Measurements from ENCODE around the gene NLGN1.
"Not testable (repeated sequence)": the region's sequence is repeated elsewhere in the genome, so short reads cannot be mapped to it uniquely, and the experiment has no call there.

Gene NLGN1

GRCh38 chr3:173397161-173398110 lies at the start of gene NLGN1:
Gene NLGN1, plus strand, starts transcription at chr3:173397744.
- no peak for DNase-seq

GRCh38 chr3:173351886-173352285 lies 45.7 kb upstream of the NLGN1 start:
- no peak for DNase-seq

GRCh38 chr3:173353137-173353536 lies 44.4 kb upstream of the NLGN1 start:
- not testable (repeated sequence) for DNase-seq

- no peak for DNase-seq
Measured at GRCh38 chr3:173354124-173354523, 43.4 kb upstream of the NLGN1 start.

- no peak for DNase-seq
Measured at GRCh38 chr3:173371848-173372487, 25.6 kb upstream of the NLGN1 start.

GRCh38 chr3:173380681-173381080 lies 16.9 kb upstream of the NLGN1 start:
- DNase-seq = no peak

GRCh38 chr3:173381936-173382335 lies 15.6 kb upstream of the NLGN1 start:
- not testable (repeated sequence) for DNase-seq

GRCh38 chr3:173395073-173395411 lies 2.5 kb upstream of the NLGN1 start:
- DNase-seq = no peak

- DNase-seq = peak; percentile 24
Measured at GRCh38 chr3:173395412-173396181, 1.9 kb upstream of the NLGN1 start.

GRCh38 chr3:173396191-173397041 lies 1.1 kb upstream of the NLGN1 start:
- no peak for DNase-seq

GRCh38 chr3:173398111-173398479 lies 551 bp downstream of the NLGN1 start:
- no peak for DNase-seq

- no peak for DNase-seq
Measured at GRCh38 chr3:173399044-173399443, 1.5 kb downstream of the NLGN1 start.

GRCh38 chr3:173401369-173401768 lies 3.8 kb downstream of the NLGN1 start:
- no peak for DNase-seq

- no peak for DNase-seq
Measured at GRCh38 chr3:173402656-173403055, 5.1 kb downstream of the NLGN1 start.

GRCh38 chr3:173403376-173403775 lies 5.8 kb downstream of the NLGN1 start:
- no peak for DNase-seq

- no peak for DNase-seq
Measured at GRCh38 chr3:173404156-173404555, 6.6 kb downstream of the NLGN1 start.

GRCh38 chr3:173410436-173410835 lies 12.9 kb downstream of the NLGN1 start:
- DNase-seq = no peak

GRCh38 chr3:173410849-173411248 lies 13.3 kb downstream of the NLGN1 start:
- no peak for DNase-seq

- DNase-seq = no peak
Measured at GRCh38 chr3:173411375-173411973, 13.9 kb downstream of the NLGN1 start.

GRCh38 chr3:173416070-173416469 lies 18.5 kb downstream of the NLGN1 start:
- no peak for DNase-seq

GRCh38 chr3:173429076-173429475 lies 31.5 kb downstream of the NLGN1 start:
- DNase-seq = no peak

- no peak for DNase-seq
Measured at GRCh38 chr3:173429527-173429926, 32.0 kb downstream of the NLGN1 start.
